Prostate gland (tissue), 2 donors: Measurements from ENCODE around the gene VCAM1.

Experiments
- POLR2A ChIP-seq: fragments of 450-650 bp; IDR thresholded peaks from one replicate; pipeline ENCODE4 v1.6.1; 2016; ENCODE audit warnings: antibody characterized with exemption, mild to moderate bottlenecking
- TF ChIP-seq, protein P1 (sequence below), 4 experiments: fragments of 200-600 bp in 2 of 4; fragments of 450-650 bp in 2 of 4; sonication (generic) in 2 of 4; IDR thresholded peaks; 1 replicate in 3 of 4; 2 replicates in 1 of 4; pipeline ENCODE4 v1.5.1; 2016 to 2019; ENCODE audit warnings: antibody characterized with exemption in 4 of 4, mild to moderate bottlenecking in 2 of 4, moderate library complexity in 2 of 4

DNA sequence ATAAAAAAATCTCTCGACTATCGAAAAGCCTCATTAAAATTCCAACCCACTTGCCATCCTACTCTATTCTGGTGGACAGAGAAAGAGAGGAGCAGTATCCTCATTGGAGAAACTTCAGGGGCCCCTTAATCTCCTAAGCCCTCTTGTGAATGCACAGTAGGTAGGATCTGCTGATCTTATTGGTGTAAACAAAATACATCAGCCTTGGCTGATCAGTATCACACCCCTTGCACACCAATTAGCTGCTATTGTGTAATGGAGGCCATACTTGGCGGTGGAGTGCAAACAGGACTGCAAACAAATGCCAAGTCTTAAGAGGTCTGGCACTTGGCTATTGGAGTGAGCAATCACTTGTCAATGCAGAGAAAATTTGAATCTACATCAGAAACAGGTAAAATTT, 15.7 kb downstream of the VCAM1 start:
- no peak for TF ChIP-seq POLR2A
- TF ChIP-seq, protein P1, sequence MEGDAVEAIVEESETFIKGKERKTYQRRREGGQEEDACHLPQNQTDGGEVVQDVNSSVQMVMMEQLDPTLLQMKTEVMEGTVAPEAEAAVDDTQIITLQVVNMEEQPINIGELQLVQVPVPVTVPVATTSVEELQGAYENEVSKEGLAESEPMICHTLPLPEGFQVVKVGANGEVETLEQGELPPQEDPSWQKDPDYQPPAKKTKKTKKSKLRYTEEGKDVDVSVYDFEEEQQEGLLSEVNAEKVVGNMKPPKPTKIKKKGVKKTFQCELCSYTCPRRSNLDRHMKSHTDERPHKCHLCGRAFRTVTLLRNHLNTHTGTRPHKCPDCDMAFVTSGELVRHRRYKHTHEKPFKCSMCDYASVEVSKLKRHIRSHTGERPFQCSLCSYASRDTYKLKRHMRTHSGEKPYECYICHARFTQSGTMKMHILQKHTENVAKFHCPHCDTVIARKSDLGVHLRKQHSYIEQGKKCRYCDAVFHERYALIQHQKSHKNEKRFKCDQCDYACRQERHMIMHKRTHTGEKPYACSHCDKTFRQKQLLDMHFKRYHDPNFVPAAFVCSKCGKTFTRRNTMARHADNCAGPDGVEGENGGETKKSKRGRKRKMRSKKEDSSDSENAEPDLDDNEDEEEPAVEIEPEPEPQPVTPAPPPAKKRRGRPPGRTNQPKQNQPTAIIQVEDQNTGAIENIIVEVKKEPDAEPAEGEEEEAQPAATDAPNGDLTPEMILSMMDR (IDR thresholded peaks at IDR 0.05): no peak
